Measurements from ENCODE around the gene DHX30. TPM values are rescaled to one million over a fixed set of nuclear protein-coding genes. Genes with fewer than 3 reads are reported as not detected.
A peak's percentile ranks its signal among the peaks of the same experiment; 100 is the strongest.

Gene DHX30
- polyA plus RNA-seq, 1 of the 3 experiments (the other 2 are of a cell fraction): 86.3 TPM

DNA sequence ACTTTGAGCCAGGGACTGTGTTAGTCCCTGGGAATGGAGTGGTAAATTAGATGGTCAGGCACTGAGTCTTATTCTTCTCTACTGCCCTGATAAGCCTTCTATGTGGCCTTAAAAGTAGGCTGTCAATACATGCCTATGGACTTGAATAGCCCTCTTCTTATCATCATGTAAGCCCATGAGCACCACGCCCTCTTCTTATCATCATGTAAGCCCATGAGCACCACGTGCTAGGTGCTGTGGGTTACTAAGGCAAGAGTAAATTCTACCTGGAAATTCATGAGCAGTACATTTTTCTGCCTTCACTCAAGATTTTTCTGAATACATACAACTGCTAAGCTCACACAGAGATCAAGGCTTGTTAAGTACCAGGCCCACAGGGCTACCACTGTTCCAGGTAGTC is 68.5 kb downstream of the DHX30 start:
- H3K9ac ChIP-seq: no peak overlapping the region
- no peaks in the 10 kb centered on the region for H4K20me1 ChIP-seq (ENCODE audit: insufficient read depth)
- WGBS (ENCODE audit: low lambda C conversion rate): 96% methylated on average over 2 of the region's 2 CpGs
- no peaks in the 10 kb centered on the region for H3K4me1 ChIP-seq (ENCODE audit: control insufficient read depth in 1 of 2, insufficient read depth in 2 of 2, low read depth in 1 of 2, low read length in 1 of 2)
- H3K4me3 ChIP-seq (ENCODE audit: low read depth in 2 of 2, low read length in 1 of 2): no peak overlapping the region
- H3K9me2 ChIP-seq: no peaks in the 10 kb centered on the region
- DNase-seq: no peak
- ChIA-PET CTCF (interaction anchor here (1.0 to 5.8 kb wide), 2 partner anchors 118 to 280 kb away, joined by 3 to 16 read pairs; no protein-coding TSS in a partner anchor), POLR2A (interaction anchor here (0.6 kb wide), 1 partner anchor 788 kb away, joined by 3 read pairs; no protein-coding TSS in a partner anchor)
- no peaks in the 10 kb centered on the region for H3K27me3 ChIP-seq (ENCODE audit: insufficient read depth)
- no peak overlapping the region for H3K4me2 ChIP-seq
- peaks cover 68 to 70% of the 10 kb centered on the region in 2 experiments for H3K36me3 ChIP-seq (replicated peaks in 1 of 2; ENCODE audit: control insufficient read depth in 1 of 2, insufficient read depth in 2 of 2, low read length in 1 of 2)
- H3K79me2 ChIP-seq (ENCODE audit: insufficient read depth): peaks cover 12% of the 10 kb centered on the region; the same call in 1 of the 2 replicates
- no peaks in the 10 kb centered on the region for H3F3A ChIP-seq (replicated peaks; ENCODE audit: insufficient read depth)
- TF ChIP-seq RCOR1 (IDR thresholded peaks at IDR 0.05; ENCODE audit: low read length) (no peak), POLR2AphosphoS5 (IDR thresholded peaks at IDR 0.05; ENCODE audit: low read depth, low read length) (no peak), NFIC (IDR thresholded peaks at IDR 0.05; ENCODE audit: borderline replicate concordance) (no peak), FOXM1 (IDR thresholded peaks at IDR 0.05; ENCODE audit: low read depth) (no peak), ELF1 (IDR thresholded peaks at IDR 0.05) (no peak), RXRA (IDR thresholded peaks at IDR 0.05; ENCODE audit: borderline replicate concordance, low read depth) (no peak)
- TF ChIP-seq, protein P1, sequence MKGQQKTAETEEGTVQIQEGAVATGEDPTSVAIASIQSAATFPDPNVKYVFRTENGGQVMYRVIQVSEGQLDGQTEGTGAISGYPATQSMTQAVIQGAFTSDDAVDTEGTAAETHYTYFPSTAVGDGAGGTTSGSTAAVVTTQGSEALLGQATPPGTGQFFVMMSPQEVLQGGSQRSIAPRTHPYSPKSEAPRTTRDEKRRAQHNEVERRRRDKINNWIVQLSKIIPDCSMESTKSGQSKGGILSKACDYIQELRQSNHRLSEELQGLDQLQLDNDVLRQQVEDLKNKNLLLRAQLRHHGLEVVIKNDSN (IDR thresholded peaks at IDR 0.05; ENCODE audit: borderline replicate concordance, low read depth): no peak
- H3K27ac ChIP-seq (ENCODE audit: low read depth in 2 of 2, low read length in 1 of 2): no peak overlapping the region
- no peaks in the 10 kb centered on the region for H3K9me3 ChIP-seq
- H2AFZ ChIP-seq (ENCODE audit: low read depth): no peak overlapping the region

DNA sequence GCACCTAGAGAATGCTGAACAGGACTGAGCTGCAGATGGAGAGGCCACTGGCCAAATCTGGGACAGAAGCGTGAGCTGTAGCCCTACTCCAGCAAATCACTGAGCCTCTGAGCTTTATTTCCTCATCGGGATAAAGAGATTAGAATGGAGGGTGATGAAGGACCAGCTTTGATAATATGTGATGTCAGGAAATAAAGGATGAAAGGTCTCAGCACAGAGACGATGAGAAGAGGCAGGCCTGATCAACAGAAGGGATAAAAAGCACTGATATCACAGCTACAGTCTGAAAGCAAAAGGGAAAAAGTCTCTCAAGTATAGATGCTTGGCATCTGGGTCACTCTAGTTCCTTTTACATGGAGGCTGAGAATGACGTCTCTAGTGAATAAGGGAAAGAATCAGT is 70.0 kb downstream of the DHX30 start:
- Histone ChIP-seq H3K36me3 (replicated peaks in 1 of 2; ENCODE audit: control insufficient read depth in 1 of 2, insufficient read depth in 2 of 2, low read length in 1 of 2) (peaks cover 58 to 69% of the 10 kb centered on the region in 2 experiments), H3K4me1 (ENCODE audit: control insufficient read depth in 1 of 2, insufficient read depth in 2 of 2, low read depth in 1 of 2, low read length in 1 of 2) (0 out of 4 replicates have a peak, but pooled peaks cover 0 to 5% of the 10 kb centered on the region in 2 experiments), H3K4me3 (ENCODE audit: low read depth in 2 of 2, low read length in 1 of 2) (no peak overlapping the region), H3F3A (replicated peaks; ENCODE audit: insufficient read depth) (peaks cover 4% of the 10 kb centered on the region), H3K27me3 (ENCODE audit: insufficient read depth) (no peaks in the 10 kb centered on the region), H3K27ac (ENCODE audit: low read depth in 2 of 2, low read length in 1 of 2) (no peak overlapping the region), H2AFZ (ENCODE audit: low read depth) (no peak overlapping the region), H3K4me2 (no peak overlapping the region), H3K9ac (no peak overlapping the region), H3K9me2 (no peaks in the 10 kb centered on the region), H4K20me1 (ENCODE audit: insufficient read depth) (0 out of 2 replicates have a peak, but pooled peaks cover 6% of the 10 kb centered on the region), H3K79me2 (ENCODE audit: insufficient read depth) (peaks cover 14% of the 10 kb centered on the region; the same call in 1 of the 2 replicates), H3K9me3 (no peaks in the 10 kb centered on the region)
- 64% methylated on average over 4 of the region's 4 CpGs for WGBS (ENCODE audit: low lambda C conversion rate)
- POLR2A ChIA-PET: no interaction called here
- no peak for TF ChIP-seq JUND (IDR thresholded peaks at IDR 0.05)
- TF ChIP-seq GABPA (IDR thresholded peaks at IDR 0.05; ENCODE audit: low read depth): no peak
- TF ChIP-seq, protein P2, sequence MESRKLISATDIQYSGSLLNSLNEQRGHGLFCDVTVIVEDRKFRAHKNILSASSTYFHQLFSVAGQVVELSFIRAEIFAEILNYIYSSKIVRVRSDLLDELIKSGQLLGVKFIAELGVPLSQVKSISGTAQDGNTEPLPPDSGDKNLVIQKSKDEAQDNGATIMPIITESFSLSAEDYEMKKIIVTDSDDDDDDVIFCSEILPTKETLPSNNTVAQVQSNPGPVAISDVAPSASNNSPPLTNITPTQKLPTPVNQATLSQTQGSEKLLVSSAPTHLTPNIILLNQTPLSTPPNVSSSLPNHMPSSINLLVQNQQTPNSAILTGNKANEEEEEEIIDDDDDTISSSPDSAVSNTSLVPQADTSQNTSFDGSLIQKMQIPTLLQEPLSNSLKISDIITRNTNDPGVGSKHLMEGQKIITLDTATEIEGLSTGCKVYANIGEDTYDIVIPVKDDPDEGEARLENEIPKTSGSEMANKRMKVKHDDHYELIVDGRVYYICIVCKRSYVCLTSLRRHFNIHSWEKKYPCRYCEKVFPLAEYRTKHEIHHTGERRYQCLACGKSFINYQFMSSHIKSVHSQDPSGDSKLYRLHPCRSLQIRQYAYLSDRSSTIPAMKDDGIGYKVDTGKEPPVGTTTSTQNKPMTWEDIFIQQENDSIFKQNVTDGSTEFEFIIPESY (IDR thresholded peaks at IDR 0.05; ENCODE audit: borderline replicate concordance, low read depth): no peak
- TF ChIP-seq TEAD4 (IDR thresholded peaks at IDR 0.05; ENCODE audit: borderline replicate concordance, insufficient read depth): no peak
- TF ChIP-seq NFIC (IDR thresholded peaks at IDR 0.05; ENCODE audit: borderline replicate concordance): no peak
- no peak for TF ChIP-seq RAD21 (IDR thresholded peaks at IDR 0.05; ENCODE audit: low read length)
- TF ChIP-seq FOXJ3 (CRISPR knock-in tag; IDR thresholded peaks at IDR 0.05): no peak
- TF ChIP-seq RXRA (IDR thresholded peaks at IDR 0.05; ENCODE audit: borderline replicate concordance, low read depth): no peak
- TF ChIP-seq, protein P1 (IDR thresholded peaks at IDR 0.05; ENCODE audit: borderline replicate concordance, low read depth): no peak
- TF ChIP-seq SMC3 (IDR thresholded peaks at IDR 0.05; ENCODE audit: low read depth, low read length): no peak
- TF ChIP-seq, protein P3, sequence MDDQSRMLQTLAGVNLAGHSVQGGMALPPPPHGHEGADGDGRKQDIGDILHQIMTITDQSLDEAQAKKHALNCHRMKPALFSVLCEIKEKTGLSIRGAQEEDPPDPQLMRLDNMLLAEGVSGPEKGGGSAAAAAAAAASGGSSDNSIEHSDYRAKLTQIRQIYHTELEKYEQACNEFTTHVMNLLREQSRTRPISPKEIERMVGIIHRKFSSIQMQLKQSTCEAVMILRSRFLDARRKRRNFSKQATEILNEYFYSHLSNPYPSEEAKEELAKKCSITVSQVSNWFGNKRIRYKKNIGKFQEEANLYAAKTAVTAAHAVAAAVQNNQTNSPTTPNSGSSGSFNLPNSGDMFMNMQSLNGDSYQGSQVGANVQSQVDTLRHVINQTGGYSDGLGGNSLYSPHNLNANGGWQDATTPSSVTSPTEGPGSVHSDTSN (IDR thresholded peaks at IDR 0.05): no peak
- TF ChIP-seq EP300 (IDR thresholded peaks at IDR 0.05; ENCODE audit: borderline replicate concordance in 1 of 2, low read depth in 1 of 2, low read length in 1 of 2): no peak
- no peak for TF ChIP-seq TAF1 (IDR thresholded peaks at IDR 0.05; ENCODE audit: borderline replicate concordance, low read depth, low read length)
- no peak for TF ChIP-seq FOSL2 (IDR thresholded peaks at IDR 0.05; ENCODE audit: borderline replicate concordance, low read depth)
- peak; percentile 41 for DNase-seq
- CTCF ChIA-PET: interaction anchor here (1.4 to 5.8 kb wide), 4 partner anchors 9 to 278 kb away, joined by 3 to 16 read pairs (median 10); no protein-coding TSS in a partner anchor
